Measurements from ENCODE around the gene UNC119. TPM values are rescaled to one million over a fixed set of nuclear protein-coding genes. Genes with fewer than 3 reads are reported as not detected.

UNC119 gene
- total RNA-seq, 1 experiment from 2014 or later = 68.4 TPM

DNA sequence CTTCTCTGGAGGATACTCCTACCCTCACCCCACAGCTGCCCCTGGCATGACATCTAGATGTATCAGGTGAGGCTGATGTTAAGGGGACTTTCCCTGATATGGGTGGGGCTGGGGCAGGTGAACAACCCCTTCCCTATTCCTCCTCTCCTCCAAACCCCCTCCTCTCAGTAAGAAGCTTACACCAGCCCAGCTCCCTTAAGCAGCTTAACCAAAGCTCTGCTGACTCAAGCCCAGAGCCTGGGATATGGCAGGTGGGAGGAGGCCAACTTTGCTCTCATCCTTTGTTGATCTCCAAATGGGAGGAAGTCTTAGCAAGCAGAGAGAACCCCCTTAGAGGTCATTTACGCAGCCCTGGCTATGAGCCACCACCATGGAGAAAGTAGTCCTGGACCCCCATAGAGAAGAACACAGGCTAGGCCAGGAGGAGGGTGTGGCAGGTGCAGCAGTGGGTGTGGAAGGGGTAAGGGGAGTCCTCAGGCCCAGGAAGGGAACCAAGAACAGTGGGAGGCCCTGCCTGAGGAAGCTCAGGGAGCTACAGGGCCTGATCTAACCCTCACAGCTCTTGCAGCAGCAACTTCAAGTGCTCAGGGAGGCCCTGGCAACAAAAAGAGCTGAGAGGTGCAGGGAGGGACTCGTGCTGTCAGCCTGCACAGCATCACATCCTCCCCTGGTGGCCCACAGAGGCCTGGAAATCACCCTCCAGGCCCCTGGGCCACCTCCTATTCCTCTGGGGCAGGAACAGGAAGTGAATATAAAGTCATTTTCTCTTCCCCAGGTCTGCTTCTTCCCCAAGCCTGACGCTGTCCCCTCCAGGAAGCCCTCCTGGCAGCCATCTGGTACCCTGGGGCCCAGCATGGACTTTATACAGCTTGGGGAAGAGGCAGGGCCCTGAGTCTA lies 2.9 kb downstream of the UNC119 start:
- TF ChIP-seq, protein P1, sequence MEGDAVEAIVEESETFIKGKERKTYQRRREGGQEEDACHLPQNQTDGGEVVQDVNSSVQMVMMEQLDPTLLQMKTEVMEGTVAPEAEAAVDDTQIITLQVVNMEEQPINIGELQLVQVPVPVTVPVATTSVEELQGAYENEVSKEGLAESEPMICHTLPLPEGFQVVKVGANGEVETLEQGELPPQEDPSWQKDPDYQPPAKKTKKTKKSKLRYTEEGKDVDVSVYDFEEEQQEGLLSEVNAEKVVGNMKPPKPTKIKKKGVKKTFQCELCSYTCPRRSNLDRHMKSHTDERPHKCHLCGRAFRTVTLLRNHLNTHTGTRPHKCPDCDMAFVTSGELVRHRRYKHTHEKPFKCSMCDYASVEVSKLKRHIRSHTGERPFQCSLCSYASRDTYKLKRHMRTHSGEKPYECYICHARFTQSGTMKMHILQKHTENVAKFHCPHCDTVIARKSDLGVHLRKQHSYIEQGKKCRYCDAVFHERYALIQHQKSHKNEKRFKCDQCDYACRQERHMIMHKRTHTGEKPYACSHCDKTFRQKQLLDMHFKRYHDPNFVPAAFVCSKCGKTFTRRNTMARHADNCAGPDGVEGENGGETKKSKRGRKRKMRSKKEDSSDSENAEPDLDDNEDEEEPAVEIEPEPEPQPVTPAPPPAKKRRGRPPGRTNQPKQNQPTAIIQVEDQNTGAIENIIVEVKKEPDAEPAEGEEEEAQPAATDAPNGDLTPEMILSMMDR (conservative IDR thresholded peaks at IDR 0.05; ENCODE audit: low read depth, low read length) = no peak
- TF ChIP-seq EZH2 (IDR thresholded peaks at IDR 0.05; ENCODE audit: low read length, unreplicated experiment) (no peak), EZH2phosphoT487 (IDR thresholded peaks at IDR 0.05; ENCODE audit: borderline replicate concordance, low read length) (no peak)
- no peak for ATAC-seq
- Histone ChIP-seq H3K9me2 (replicated peaks; ENCODE audit: low read length) (no peaks in the 10 kb centered on the region), H4K20me1 (ENCODE audit: low read length) (no peaks in the 10 kb centered on the region), H3K9me3 (ENCODE audit: low read length) (no peaks in the 10 kb centered on the region), H3K27ac (ENCODE audit: low read length) (no peak overlapping the region), H3K4me2 (ENCODE audit: low read length) (no peak overlapping the region), H3K9ac (ENCODE audit: low read length) (no peak overlapping the region), H3K36me3 (ENCODE audit: low read depth, low read length) (no peaks in the 10 kb centered on the region; the same call in 1 of the 2 replicates), H2AFZ (ENCODE audit: low read length) (no peak overlapping the region), H3K79me2 (ENCODE audit: low read length) (peaks cover 10% of the 10 kb centered on the region; the same call in 1 of the 2 replicates), H3K27me3 (ENCODE audit: low read length) (no peaks in the 10 kb centered on the region), H3K4me1 (ENCODE audit: insufficient read depth, low read length) (0 out of 2 replicates have a peak, but pooled peaks cover 8% of the 10 kb centered on the region), H3K4me3 (ENCODE audit: low read length) (no peak overlapping the region), H3F3A (ENCODE audit: low read length, unreplicated experiment) (no peaks in the 10 kb centered on the region)
- ChIA-PET CTCF (no interaction called here), POLR2A (ENCODE audit: unreplicated experiment) (no interaction called here)
- no peak for DNase-seq
- intact Hi-C loops (cut with micrococcal nuclease) = loop anchor here (10.0 kb wide), 1 partner anchor 145 kb away; the partner anchor contains the start of gene SLC46A1
- BruUV-seq (replicated peaks) = no TSS peak

DNA sequence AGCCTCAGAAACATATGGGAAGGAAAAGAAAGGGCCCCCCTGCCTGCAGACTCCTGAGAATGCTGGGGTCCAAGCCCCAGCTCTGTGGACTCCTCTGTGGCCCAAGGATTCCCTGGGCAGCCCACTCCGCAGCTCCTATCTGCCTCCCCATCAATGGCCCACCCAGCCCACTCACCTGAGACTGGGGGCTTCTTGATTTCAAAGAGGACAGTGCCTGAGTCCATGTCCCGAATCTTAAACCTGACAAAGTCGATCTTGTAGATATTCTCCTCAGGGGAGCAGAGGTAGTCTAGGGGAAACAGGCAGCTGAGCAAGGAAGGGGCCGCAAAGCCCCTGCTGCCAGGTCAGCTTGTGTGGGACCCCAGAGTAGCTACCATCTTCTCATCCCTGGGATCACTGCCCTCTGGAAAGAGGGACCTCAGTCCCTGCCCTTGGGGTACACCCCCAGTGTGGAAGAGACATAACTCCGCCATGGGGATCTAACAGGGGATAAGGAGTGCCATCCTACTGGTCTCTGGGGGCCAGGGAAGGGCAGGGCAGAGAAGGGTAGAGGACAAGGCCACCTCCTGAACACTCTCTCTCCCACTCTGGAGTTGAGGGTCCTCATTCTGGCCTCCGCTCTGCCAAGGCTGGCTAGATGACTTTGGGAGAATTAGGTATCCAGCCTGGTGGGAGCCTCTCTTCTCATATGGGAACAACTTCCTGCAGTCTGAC lies 3.9 kb downstream of the UNC119 start:
- Histone ChIP-seq H3K4me2 (ENCODE audit: low read length) (no peak overlapping the region), H2AFZ (ENCODE audit: low read length) (no peak overlapping the region), H3K36me3 (ENCODE audit: low read depth, low read length) (no peaks in the 10 kb centered on the region; the same call in 1 of the 2 replicates), H3K27me3 (ENCODE audit: low read length) (no peaks in the 10 kb centered on the region), H4K20me1 (ENCODE audit: low read length) (no peaks in the 10 kb centered on the region), H3K9me2 (replicated peaks; ENCODE audit: low read length) (no peaks in the 10 kb centered on the region), H3K4me3 (ENCODE audit: low read length) (no peak overlapping the region), H3K4me1 (ENCODE audit: insufficient read depth, low read length) (0 out of 2 replicates have a peak, but pooled peaks cover 8% of the 10 kb centered on the region), H3K79me2 (ENCODE audit: low read length) (peaks cover 10% of the 10 kb centered on the region; the same call in 1 of the 2 replicates), H3K9me3 (ENCODE audit: low read length) (no peaks in the 10 kb centered on the region), H3F3A (ENCODE audit: low read length, unreplicated experiment) (no peaks in the 10 kb centered on the region), H3K27ac (ENCODE audit: low read length) (no peak overlapping the region), H3K9ac (ENCODE audit: low read length) (no peak overlapping the region)
- intact Hi-C loops (cut with micrococcal nuclease) = loop anchor here (1.0 to 10.0 kb wide), 2 partner anchors 65 to 144 kb away; partner anchors contain the start of gene SLC46A1
- TF ChIP-seq EZH2phosphoT487 (IDR thresholded peaks at IDR 0.05; ENCODE audit: borderline replicate concordance, low read length) = no peak
- TF ChIP-seq, protein P1 (conservative IDR thresholded peaks at IDR 0.05; ENCODE audit: low read depth, low read length) = peak; percentile 3; the same call in 1 of the 2 replicates
- BruUV-seq (replicated peaks) = no TSS peak
- ChIA-PET CTCF (no interaction called here), POLR2A (ENCODE audit: unreplicated experiment) (no interaction called here)
- no peak for ATAC-seq
- DNase-seq = no peak
